ENCODE measurements around the gene CPXM2. TPM values are rescaled to one million over a fixed set of nuclear protein-coding genes. Genes with fewer than 3 reads are reported as not detected.

Gene CPXM2
- total RNA-seq, 1 donor from 2014 or later, result 18.9 TPM

DNA sequence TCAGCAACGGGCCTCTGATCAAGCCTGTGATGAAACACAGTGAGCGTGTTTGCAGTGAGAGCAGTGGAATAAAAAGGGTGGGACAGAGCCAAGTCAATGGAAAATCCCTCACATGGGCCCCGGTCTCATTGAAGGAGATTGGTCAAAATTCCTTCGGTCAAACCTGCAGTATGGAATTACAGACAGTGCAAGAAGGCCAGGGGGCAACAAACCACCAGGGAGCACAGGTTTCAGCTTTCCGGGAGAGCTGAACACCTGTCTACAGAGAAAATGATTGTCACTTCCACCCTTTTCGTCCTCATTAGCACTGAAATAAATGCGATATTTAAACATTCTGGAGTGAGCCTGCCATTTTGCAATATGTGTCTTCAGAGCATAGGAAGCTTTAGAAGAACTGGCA, 132.6 kb downstream of the CPXM2 start:
- intact Hi-C loops (cut with DNase I), result no loop called here
- no peaks in the 10 kb centered on the region for H3K9me3 ChIP-seq

DNA sequence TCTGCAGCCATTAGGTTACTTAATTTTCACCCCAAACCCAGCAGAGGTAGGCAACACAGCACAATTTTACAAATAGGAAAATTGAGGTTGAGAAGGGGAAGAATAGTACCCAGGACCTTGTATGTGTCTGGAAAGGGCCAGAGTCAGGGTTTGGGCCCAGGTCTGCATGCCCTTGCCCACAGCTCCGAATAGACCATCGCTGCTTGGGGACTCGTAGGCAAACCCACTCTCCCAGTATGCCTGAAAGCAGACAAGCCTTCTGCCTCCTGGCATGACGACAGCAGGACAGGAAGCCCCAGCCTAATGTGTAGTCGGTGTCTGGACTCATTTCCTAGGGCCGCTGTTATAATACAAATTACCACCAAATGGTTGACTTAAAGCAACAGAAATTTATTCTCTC, 133.8 kb downstream of the CPXM2 start:
- intact Hi-C loops (cut with DNase I), result no loop called here
- no peak for DNase-seq (ENCODE audit: extremely low spot score in 2 of 2)
- no peaks in the 10 kb centered on the region for H3K9me3 ChIP-seq
- no peaks in the 10 kb centered on the region for H3K27me3 ChIP-seq
- TF ChIP-seq POLR2AphosphoS5 (IDR thresholded peaks at IDR 0.05; ENCODE audit: insufficient read depth in 1 of 2, low read depth in 1 of 2) (no peak), POLR2A (IDR thresholded peaks at IDR 0.05) (no peak)
- TF ChIP-seq, protein P1, sequence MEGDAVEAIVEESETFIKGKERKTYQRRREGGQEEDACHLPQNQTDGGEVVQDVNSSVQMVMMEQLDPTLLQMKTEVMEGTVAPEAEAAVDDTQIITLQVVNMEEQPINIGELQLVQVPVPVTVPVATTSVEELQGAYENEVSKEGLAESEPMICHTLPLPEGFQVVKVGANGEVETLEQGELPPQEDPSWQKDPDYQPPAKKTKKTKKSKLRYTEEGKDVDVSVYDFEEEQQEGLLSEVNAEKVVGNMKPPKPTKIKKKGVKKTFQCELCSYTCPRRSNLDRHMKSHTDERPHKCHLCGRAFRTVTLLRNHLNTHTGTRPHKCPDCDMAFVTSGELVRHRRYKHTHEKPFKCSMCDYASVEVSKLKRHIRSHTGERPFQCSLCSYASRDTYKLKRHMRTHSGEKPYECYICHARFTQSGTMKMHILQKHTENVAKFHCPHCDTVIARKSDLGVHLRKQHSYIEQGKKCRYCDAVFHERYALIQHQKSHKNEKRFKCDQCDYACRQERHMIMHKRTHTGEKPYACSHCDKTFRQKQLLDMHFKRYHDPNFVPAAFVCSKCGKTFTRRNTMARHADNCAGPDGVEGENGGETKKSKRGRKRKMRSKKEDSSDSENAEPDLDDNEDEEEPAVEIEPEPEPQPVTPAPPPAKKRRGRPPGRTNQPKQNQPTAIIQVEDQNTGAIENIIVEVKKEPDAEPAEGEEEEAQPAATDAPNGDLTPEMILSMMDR (IDR thresholded peaks at IDR 0.05), result no peak
- H3K36me3 ChIP-seq, result no peaks in the 10 kb centered on the region
- H3K27ac ChIP-seq, result no peak overlapping the region
- no peak overlapping the region for H3K4me3 ChIP-seq
- no peaks in the 10 kb centered on the region for H3K4me1 ChIP-seq

More for the DNA sequence above, 132.6 kb downstream of the CPXM2 start:
- Histone ChIP-seq H3K4me3 (no peak overlapping the region), H3K36me3 (no peaks in the 10 kb centered on the region), H3K27ac (no peak overlapping the region), H3K4me1 (no peaks in the 10 kb centered on the region), H3K27me3 (no peaks in the 10 kb centered on the region)
- DNase-seq (ENCODE audit: extremely low spot score in 2 of 2), result no peak
- TF ChIP-seq POLR2AphosphoS5 (IDR thresholded peaks at IDR 0.05; ENCODE audit: insufficient read depth in 1 of 2, low read depth in 1 of 2) (no peak), POLR2A (IDR thresholded peaks at IDR 0.05) (no peak)
- TF ChIP-seq, protein P1 (IDR thresholded peaks at IDR 0.05), result no peak

DNA sequence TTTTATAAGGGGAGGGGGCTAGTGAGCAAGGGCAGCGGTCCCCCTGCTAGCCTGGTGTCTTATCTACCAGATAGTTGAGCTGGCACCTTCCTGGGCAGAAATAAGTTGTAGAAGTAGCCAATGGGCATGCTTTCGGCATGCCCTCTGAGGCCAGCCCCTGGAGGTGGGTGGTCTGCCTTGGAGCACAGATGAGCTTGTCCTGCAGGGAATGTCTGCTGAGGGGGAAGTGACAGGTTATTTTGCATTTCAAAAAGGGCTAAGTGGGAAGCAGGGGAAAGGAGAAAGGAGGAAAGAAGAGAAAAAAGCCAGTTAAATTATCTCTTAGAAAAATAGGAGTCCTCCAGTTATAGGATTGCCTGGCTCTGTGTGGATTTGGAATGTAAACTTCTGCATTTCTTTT, 136.5 kb downstream of the CPXM2 start:
- DNase-seq (ENCODE audit: extremely low spot score in 2 of 2), result no peak
- H3K27ac ChIP-seq, result no peak overlapping the region
- H3K4me3 ChIP-seq, result no peak overlapping the region
- TF ChIP-seq POLR2A (IDR thresholded peaks at IDR 0.05) (no peak), POLR2AphosphoS5 (IDR thresholded peaks at IDR 0.05; ENCODE audit: insufficient read depth in 1 of 2, low read depth in 1 of 2) (no peak)
- TF ChIP-seq, protein P1 (IDR thresholded peaks at IDR 0.05), result no peak
- H3K27me3 ChIP-seq, result no peaks in the 10 kb centered on the region
- H3K9me3 ChIP-seq, result no peaks in the 10 kb centered on the region
- H3K36me3 ChIP-seq, result no peaks in the 10 kb centered on the region
- intact Hi-C loops (cut with DNase I), result no loop called here
- H3K4me1 ChIP-seq, result no peaks in the 10 kb centered on the region

DNA sequence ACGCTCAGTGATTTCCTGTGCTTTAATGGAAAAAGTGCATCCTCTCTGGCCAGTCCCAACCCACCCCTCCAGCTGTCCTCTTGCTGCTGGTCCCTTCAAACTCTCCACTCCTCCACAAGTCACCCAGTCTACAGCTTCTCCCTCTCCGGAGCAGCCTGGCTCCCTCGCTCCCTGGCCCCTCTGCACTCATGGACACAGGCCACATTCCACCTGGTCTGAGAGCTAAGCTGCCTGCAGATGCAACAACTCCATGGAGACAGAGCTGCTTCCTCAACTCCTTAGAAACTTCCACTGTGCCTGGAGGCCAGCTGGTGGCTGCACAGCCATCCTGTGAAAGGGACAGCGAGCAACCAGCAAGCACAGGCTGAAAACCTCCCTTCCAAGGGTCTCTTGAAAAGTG, 137.5 kb downstream of the CPXM2 start:
- no peak for DNase-seq (ENCODE audit: extremely low spot score in 2 of 2)
- intact Hi-C loops (cut with DNase I), result no loop called here
- H3K4me3 ChIP-seq, result no peak overlapping the region
- TF ChIP-seq POLR2A (IDR thresholded peaks at IDR 0.05) (no peak), POLR2AphosphoS5 (IDR thresholded peaks at IDR 0.05; ENCODE audit: insufficient read depth in 1 of 2, low read depth in 1 of 2) (no peak)
- TF ChIP-seq, protein P1 (IDR thresholded peaks at IDR 0.05), result no peak
- no peaks in the 10 kb centered on the region for H3K9me3 ChIP-seq
- no peaks in the 10 kb centered on the region for H3K36me3 ChIP-seq
- no peak overlapping the region for H3K27ac ChIP-seq
- H3K27me3 ChIP-seq, result no peaks in the 10 kb centered on the region
- H3K4me1 ChIP-seq, result no peaks in the 10 kb centered on the region

DNA sequence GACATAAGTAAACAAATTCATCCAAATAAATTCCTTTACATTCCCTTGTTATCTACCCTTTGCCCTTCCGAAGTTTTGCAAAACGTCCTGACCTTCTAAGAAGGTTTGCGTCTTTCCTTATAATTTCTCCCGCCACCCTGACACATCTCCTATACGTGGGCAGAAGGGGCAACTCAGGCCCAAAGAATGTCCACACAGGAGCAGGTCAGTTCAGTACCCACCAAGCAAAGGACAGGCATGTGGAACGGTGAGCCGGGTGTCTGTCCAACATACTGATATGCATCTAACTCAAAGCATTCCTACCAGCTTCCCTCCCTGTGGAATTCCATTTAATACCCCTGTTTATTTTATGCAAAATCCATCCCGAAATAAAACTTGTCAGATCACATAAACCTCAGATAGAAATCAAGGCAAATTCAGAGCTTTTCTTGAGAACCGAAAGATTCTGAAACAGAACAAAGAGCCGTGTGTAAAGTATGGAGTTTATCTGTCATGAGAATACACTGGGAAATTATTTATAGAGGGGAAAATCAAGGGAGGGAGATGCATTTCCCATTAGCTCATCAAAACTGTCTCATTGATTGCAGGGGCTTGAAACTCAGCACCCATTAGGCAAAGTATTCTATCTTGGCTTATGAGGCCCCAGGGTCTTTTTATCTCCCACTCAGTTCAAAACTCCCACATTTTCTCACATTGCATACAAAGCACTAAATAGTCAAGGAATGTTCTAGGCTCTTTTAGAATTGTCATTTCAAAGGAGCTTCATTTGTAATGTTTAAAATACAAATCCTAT, 140.1 kb downstream of the CPXM2 start:
- Histone ChIP-seq H3K9me3 (no peaks in the 10 kb centered on the region), H3K27ac (no peak overlapping the region), H3K36me3 (no peaks in the 10 kb centered on the region), H3K4me1 (no peaks in the 10 kb centered on the region), H3K4me3 (no peak overlapping the region), H3K27me3 (no peaks in the 10 kb centered on the region)
- intact Hi-C loops (cut with DNase I), result no loop called here
- DNase-seq (ENCODE audit: extremely low spot score in 2 of 2), result no peak
- TF ChIP-seq, protein P1 (IDR thresholded peaks at IDR 0.05), result no peak
- TF ChIP-seq POLR2A (IDR thresholded peaks at IDR 0.05), result no peak
- no peak for TF ChIP-seq POLR2AphosphoS5 (IDR thresholded peaks at IDR 0.05; ENCODE audit: insufficient read depth in 1 of 2, low read depth in 1 of 2)
